GM21367 (cell line): ENCODE results near the gene MEA1.

Experiments
- ATAC-seq: cut with Tn5 transposase; IDR thresholded peaks from one replicate; pipeline ENCODE4 v1.9.1; 2021; ENCODE audit not compliant: unreplicated experiment

Gene MEA1

DNA sequence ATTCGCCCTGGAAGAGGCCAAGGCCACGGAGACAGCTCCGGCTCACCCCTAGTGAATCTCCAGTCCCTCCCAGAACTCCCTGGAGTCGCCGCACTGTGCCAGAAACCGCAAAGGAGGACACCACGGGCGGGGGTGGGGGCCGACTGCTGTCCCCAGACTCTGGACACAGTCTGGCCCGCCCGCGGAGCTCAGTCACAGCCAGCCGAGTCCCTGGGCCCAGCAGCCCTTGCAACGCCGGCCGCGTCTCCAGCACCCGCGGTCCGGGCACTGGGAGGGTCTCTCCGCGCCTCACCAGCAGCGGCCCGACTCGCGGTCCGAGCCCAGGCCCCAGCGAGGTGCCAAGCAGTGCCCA, 35.3 kb downstream of the MEA1 start:
- no peak for ATAC-seq

DNA sequence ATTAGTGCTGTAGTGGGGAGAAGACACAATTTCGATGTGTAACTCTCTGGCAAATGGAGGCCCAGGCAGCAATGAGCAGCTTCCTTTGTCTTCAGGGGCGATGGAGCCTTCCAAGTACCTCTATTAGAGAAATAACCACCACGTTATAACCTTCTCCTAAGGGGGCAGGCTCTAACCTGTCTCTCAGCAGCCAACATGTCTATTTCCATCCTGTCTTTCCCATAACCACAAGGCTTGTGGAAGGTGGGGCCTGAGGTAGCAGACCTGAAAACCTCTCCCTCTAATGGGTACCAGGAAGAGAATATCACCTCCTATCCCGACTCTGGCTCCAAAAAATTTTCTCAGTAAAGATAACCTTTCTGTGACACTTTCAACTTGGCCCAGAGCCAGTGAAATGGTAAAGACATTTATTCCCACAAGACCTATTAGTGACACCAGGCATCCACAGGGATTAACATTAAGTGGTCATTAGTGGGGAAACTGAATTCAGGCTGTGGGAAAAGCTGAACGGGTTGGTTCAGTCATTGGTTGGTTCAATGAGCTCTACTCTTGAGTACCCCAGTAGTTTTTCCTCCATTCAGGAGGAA, 38.7 kb downstream of the MEA1 start:
- ATAC-seq, result no peak

DNA sequence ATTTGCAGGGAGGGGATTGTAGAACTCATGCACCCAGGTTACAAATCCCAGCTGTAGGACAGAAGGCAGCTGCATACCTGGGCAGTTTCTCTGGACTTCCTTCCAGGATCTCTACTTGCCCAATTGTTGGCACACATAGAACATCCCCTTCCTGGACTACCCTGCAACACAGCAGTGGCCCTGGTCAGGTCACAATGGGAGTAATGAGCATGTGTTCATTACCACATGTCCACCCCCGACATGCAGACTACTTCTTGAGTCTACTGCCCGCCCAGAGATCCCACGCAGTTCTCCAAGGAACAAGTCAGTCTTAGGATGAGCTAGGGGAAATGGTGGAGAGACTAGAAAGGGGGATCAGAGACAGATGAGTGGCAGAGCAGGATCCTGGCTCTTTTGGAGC, 39.8 kb downstream of the MEA1 start:
- ATAC-seq, result no peak

- ATAC-seq, result no peak
These were observed 41.9 kb downstream of the MEA1 start for GRCh38 chr6:42971746-42972327.

GRCh38 chr6:42970871-42971612, 42.7 kb downstream of the MEA1 start:
- no peak for ATAC-seq

- ATAC-seq, result no peak
These were observed 43.8 kb downstream of the MEA1 start for GRCh38 chr6:42969934-42970333.

- ATAC-seq, result no peak
These were observed 44.3 kb downstream of the MEA1 start for GRCh38 chr6:42969431-42969830.

DNA sequence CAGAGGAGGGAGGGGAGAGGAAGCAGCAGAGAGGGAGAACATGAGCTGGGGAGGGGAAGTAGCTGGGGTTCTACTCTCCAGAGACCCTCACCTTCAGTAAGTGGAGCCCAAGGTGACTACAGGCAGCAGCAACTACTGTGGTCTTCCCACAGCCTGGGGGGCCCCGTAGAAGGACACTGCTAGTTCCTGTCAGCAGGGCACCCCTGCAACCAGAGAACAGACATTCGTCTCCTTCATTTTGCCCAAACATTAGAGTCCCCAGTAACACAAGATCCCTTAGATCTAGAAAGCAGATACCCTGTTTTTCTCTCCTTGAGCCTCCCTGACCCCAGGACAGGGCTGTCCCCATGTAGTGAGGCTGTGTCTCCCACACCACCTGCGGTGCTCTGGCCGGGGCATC, 45.0 kb downstream of the MEA1 start:
- no peak for ATAC-seq

DNA sequence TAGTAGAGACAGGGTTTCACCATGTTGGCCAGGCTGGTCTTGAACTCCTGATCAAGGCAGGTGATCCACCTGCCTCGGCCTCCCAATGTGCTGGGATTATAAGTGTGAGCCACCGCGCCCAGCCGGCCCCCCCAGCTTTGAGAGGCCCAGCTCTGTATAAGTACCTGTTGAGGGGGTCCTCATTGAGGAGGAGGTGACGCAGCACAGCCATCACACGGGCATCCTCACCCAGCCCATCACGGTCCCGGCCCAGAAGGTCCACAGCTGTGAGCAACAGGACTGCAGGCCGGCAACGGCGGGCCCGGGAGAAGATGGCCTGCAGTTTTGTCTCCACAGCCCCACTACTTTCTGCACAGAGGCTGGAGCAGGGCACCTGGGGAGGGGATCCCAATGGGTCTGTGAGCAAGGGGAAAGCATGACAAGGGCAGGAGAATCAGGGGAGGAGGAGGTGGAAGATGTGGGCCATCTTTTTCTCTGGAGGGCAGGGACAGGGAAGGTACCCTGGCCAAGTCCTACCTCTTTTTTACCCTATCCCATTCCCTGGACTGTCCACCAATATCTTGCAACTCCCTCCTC, 45.5 kb downstream of the MEA1 start:
- ATAC-seq, result no peak

GRCh38 chr6:42967228-42967627, 46.5 kb downstream of the MEA1 start:
- ATAC-seq, result no peak

DNA sequence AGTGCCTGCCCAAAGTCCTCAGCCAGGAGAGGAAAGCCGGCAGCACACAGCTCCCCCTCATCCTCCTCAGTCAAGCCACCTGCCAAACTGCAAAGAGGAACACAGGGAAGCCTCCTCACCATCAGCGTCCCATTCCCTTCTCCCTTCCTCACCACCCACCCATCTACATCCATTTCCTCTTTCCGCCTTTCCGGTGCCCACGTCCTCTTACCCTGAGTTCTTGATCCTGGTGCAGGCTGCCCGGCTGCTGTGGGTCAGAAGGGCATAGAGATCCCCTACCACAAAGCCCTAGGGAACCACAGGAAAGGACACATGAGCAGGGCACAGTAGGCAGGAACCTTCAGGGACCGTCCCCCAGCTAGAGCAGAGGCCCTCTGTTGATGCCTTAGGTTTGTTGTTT, 47.2 kb downstream of the MEA1 start:
- ATAC-seq, result no peak

- ATAC-seq, result no peak
These were observed 49.7 kb downstream of the MEA1 start for GRCh38 chr6:42963855-42964605.

DNA sequence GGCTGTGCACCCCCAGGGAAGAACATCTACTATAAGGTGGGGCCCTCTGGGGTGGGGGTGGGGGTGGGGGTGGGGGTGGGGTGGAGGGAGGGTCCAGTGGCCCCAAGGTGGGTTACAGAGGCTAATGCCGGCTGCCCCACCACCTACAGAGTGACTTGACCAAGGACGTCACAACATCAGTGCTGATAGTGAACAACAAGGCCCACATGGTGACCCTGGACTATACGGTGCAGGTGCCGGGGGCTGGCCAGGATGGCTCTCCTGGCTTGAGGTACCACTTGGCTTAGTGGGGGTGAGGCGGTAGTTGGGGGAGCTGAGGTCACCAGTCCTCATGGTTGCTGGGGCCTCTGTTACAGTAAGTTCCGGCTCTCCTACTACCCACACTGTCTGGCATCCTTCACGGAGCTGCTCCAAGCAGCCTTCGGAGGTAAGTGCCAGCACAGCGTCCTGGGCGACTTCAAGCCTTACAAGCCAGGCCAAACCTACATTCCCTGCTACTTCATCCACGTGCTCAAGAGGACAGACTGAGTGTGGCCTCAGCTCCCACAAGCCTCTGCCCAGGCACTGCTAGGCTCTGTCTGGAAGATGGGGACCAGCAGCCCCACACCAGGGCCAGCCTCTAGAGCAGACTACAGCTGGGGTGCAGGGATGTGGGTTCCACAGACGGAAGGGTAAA, 50.4 kb downstream of the MEA1 start:
- ATAC-seq, result no peak

DNA sequence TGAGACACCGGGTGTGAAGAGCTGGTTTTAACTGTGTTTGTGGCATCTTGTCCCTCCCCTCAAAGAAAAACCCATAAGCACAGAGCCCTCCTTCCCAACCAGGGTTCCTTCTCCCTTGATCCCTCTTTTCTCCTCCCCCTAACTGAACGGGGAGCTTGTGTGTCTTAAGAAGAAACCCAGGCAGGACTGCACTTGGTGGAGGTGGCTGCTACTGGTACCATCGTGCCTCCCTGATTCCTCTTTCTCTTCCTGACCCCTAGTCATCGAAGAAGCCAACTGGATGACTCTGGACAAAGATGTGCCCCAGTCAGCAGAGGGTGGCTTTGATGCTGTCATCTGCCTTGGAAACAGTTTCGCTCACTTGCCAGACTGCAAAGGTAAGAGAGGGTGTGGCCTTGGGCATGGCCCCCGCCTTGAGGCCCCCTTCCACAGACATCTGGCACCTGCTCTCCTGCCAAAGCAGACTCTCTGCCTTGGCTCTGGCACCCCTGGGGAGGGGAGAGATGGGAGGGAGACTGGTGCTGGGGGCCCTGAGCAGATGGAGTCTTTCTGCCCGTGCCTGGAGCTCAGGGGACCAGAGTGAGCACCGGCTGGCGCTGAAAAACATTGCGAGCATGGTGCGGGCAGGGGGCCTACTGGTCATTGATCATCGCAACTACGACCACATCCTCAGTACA, 51.1 kb downstream of the MEA1 start:
- no peak for ATAC-seq

DNA sequence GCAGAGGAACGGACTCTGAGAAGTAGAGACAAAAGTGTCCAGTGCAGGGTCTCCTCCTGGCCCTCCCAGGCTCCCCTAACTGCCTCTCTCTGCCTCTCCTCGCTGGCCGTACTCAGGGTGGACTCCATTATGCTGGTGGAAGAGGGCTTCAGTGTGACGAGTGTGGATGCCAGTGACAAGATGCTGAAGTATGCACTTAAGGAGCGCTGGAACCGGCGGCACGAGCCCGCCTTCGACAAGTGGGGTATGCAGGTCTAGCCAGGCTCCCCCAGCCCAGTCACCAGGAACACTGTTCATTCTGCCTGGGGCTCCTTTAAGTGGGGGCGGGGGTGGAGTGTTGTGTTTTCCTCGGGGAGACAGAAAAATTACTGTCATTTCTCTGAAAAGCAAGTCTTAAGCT, 51.6 kb downstream of the MEA1 start:
- no peak for ATAC-seq
